Measurements from ENCODE around the gene FNIP1. TPM values are rescaled to one million over a fixed set of nuclear protein-coding genes. Genes with fewer than 3 reads are reported as not detected.

Gene FNIP1
- total and polyA plus RNA-seq, 2 donors (not counting 1 experiment from before 2014, with no cell fraction given): 10.3 to 52.8 TPM

DNA sequence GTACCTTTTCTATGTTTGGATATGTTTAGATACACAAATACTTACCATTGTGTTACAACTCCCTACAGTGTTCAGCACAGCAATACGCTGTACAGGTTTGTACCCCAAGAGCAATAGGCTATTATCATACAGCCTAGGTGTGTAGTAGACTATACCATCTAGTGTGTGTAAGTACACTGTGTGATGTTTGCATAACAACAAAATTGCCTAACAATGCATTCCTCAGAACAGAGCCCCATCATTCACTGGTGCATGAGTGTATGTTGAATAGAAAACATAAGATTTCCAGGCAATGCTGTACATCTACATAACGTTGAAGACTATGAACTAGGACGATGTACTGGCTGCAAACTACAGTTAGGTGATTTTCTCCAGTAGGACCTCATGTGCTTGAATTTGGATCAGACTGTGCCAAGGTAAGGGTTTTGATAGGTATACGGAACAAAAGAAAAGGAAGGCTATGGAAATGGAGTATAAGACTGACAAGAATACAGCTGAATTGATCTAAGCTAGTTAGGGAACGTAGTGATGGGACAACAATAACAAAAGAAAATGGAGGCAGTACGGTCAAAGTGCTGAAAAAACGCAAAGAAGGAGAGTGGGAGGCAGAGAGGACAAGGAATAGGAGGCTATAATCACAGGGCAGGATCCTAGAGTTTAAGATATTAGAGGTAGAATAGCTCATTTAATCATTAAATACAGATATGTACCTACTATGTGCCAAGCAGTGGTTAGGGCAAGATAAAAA is 46.9 kb downstream of the FNIP1 start:
- Histone ChIP-seq H3K27me3 (replicated peaks in 1 of 4; ENCODE audit: control extremely low read depth in 1 of 4, control insufficient read depth in 3 of 4, insufficient read depth in 4 of 4, low read length in 3 of 4) (no peaks in the 10 kb centered on the region), H3K79me2 (ENCODE audit: control insufficient read depth, insufficient read depth, low read length) (peaks cover 68% of the 10 kb centered on the region), H4K20me1 (ENCODE audit: control insufficient read depth, insufficient read depth, low read length, poor library complexity, severe bottlenecking) (peaks cover 15% of the 10 kb centered on the region), H3K9ac (ENCODE audit: low read length) (no peak overlapping the region), H3K36me3 (replicated peaks in 1 of 2; ENCODE audit: control extremely low read depth in 1 of 2, control insufficient read depth in 1 of 2, extremely low read depth in 1 of 2, insufficient read depth in 2 of 2, low read length in 1 of 2) (no peaks in the 10 kb centered on the region), H3K27ac (ENCODE audit: low read length in 2 of 2) (no peak overlapping the region), H3K4me2 (replicated peaks; ENCODE audit: low read depth, low read length, poor library complexity, severe bottlenecking) (no peak overlapping the region), H3K9me3 (ENCODE audit: control extremely low read depth in 1 of 3, control insufficient read depth in 2 of 3, insufficient read depth in 1 of 3, low read length in 2 of 3) (peaks cover 0 to 2% (median 0%) of the 10 kb centered on the region in 3 donors), H3K4me1 (ENCODE audit: control insufficient read depth in 2 of 2, insufficient read depth in 2 of 2, low read length in 2 of 2) (peaks cover 12 to 18% of the 10 kb centered on the region in 2 donors), H2AFZ (ENCODE audit: insufficient read depth, low read depth, low read length, poor library complexity, severe bottlenecking) (no peak overlapping the region), H3K4me3 (ENCODE audit: control extremely low read depth in 1 of 5, extremely low read depth in 1 of 5, insufficient read depth in 1 of 5, low read depth in 2 of 5, low read length in 4 of 5) (no peak overlapping the region)
- Mint-ChIP-seq H3K27ac (no peak overlapping the region), H3K9me3 (ENCODE audit: insufficient read depth) (no peaks in the 10 kb centered on the region), H3K4me3 (no peak overlapping the region), H3K27me3 (no peaks in the 10 kb centered on the region), H3K4me1 (peaks cover 43% of the 10 kb centered on the region)
- intact Hi-C loops (cut with micrococcal nuclease): loop anchor here (10.0 kb wide), 1 partner anchor 45 kb away; the partner anchor contains the start of gene FNIP1
- TF ChIP-seq, protein P1, sequence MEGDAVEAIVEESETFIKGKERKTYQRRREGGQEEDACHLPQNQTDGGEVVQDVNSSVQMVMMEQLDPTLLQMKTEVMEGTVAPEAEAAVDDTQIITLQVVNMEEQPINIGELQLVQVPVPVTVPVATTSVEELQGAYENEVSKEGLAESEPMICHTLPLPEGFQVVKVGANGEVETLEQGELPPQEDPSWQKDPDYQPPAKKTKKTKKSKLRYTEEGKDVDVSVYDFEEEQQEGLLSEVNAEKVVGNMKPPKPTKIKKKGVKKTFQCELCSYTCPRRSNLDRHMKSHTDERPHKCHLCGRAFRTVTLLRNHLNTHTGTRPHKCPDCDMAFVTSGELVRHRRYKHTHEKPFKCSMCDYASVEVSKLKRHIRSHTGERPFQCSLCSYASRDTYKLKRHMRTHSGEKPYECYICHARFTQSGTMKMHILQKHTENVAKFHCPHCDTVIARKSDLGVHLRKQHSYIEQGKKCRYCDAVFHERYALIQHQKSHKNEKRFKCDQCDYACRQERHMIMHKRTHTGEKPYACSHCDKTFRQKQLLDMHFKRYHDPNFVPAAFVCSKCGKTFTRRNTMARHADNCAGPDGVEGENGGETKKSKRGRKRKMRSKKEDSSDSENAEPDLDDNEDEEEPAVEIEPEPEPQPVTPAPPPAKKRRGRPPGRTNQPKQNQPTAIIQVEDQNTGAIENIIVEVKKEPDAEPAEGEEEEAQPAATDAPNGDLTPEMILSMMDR (IDR thresholded peaks at IDR 0.05): no peak
- TF ChIP-seq EZH2 (IDR thresholded peaks at IDR 0.05; ENCODE audit: borderline replicate concordance, insufficient read depth, low read depth, low read length, poor library complexity, severe bottlenecking): no peak
- ATAC-seq (ENCODE audit: low read depth) (no peak), DNase-seq (no peak)
- ChIA-PET POLR2A (no interaction called here), CTCF (interaction anchor here (1.4 kb wide), 1 partner anchor 160 kb away, joined by 5 read pairs; no protein-coding TSS in a partner anchor)
- WGBS (ENCODE audit: insufficient coverage): 100% methylated on average over 3 of the region's 7 CpGs

GRCh38 chr5:131749138-131749537 is 47.7 kb downstream of the FNIP1 start:
- H3K27me3 ChIP-seq (replicated peaks in 1 of 4; ENCODE audit: control extremely low read depth in 1 of 4, control insufficient read depth in 3 of 4, insufficient read depth in 4 of 4, low read length in 3 of 4): no peaks in the 10 kb centered on the region
- H3K4me2 ChIP-seq (replicated peaks; ENCODE audit: low read depth, low read length, poor library complexity, severe bottlenecking): no peak overlapping the region
- peaks cover 60% of the 10 kb centered on the region for H3K79me2 ChIP-seq (ENCODE audit: control insufficient read depth, insufficient read depth, low read length)
- no peak overlapping the region for H3K4me3 ChIP-seq (ENCODE audit: control extremely low read depth in 1 of 5, extremely low read depth in 1 of 5, insufficient read depth in 1 of 5, low read depth in 2 of 5, low read length in 4 of 5)
- H3K9me3 ChIP-seq (ENCODE audit: control extremely low read depth in 1 of 3, control insufficient read depth in 2 of 3, insufficient read depth in 1 of 3, low read length in 2 of 3): peaks cover 0 to 2% (median 0%) of the 10 kb centered on the region in 3 donors
- no peak overlapping the region for H3K27ac Mint-ChIP-seq
- peaks cover 37% of the 10 kb centered on the region for H3K4me1 Mint-ChIP-seq
- H3K27me3 Mint-ChIP-seq: no peaks in the 10 kb centered on the region
- 100% methylated on average over 4 of the region's 7 CpGs for WGBS (ENCODE audit: insufficient coverage)
- H3K4me1 ChIP-seq (ENCODE audit: control insufficient read depth in 2 of 2, insufficient read depth in 2 of 2, low read length in 2 of 2): peaks cover 12 to 14% of the 10 kb centered on the region in 2 donors
- CTCF ChIA-PET: interaction anchor here (0.7 kb wide), 1 partner anchor 253 kb away, joined by 3 read pairs; no protein-coding TSS in a partner anchor
- no peak overlapping the region for H3K9ac ChIP-seq (ENCODE audit: low read length)
- peaks cover 15% of the 10 kb centered on the region for H4K20me1 ChIP-seq (ENCODE audit: control insufficient read depth, insufficient read depth, low read length, poor library complexity, severe bottlenecking)
- TF ChIP-seq, protein P1 (IDR thresholded peaks at IDR 0.05): no peak
- no peak for TF ChIP-seq EZH2 (IDR thresholded peaks at IDR 0.05; ENCODE audit: borderline replicate concordance, insufficient read depth, low read depth, low read length, poor library complexity, severe bottlenecking)
- DNase-seq (no peak), ATAC-seq (ENCODE audit: low read depth) (no peak)
- no peak overlapping the region for H3K27ac ChIP-seq (ENCODE audit: low read length in 2 of 2)
- H3K9me3 Mint-ChIP-seq (ENCODE audit: insufficient read depth): no peaks in the 10 kb centered on the region
- intact Hi-C loops (cut with micrococcal nuclease): loop anchor here (10.0 kb wide), 1 partner anchor 46 kb away; the partner anchor contains the start of gene FNIP1
- H3K36me3 ChIP-seq (replicated peaks in 1 of 2; ENCODE audit: control extremely low read depth in 1 of 2, control insufficient read depth in 1 of 2, extremely low read depth in 1 of 2, insufficient read depth in 2 of 2, low read length in 1 of 2): no peaks in the 10 kb centered on the region
- no peak overlapping the region for H2AFZ ChIP-seq (ENCODE audit: insufficient read depth, low read depth, low read length, poor library complexity, severe bottlenecking)
- POLR2A ChIA-PET: no interaction called here
- H3K4me3 Mint-ChIP-seq: no peak overlapping the region
